Loucy (cell line): ENCODE data around the gene COL21A1.

Experiments used
- H2AFZ ChIP-seq: fragments of 200-600 bp; sonication (generic); 2 replicates; pipeline ENCODE4 v1.6.0; 2016; ENCODE audit warnings: antibody characterized with exemption, mild to moderate bottlenecking, low read length, moderate library complexity
- H3F3A ChIP-seq: fragments of 200-600 bp; 2 replicates; pipeline ENCODE4 v1.6.0; 2016; ENCODE audit warnings: antibody characterized with exemption, low read depth, mild to moderate bottlenecking
- H3K27me3 ChIP-seq: fragments of 200-600 bp; sonication (generic); 2 replicates; pipeline ENCODE4 v1.6.1; 2014; ENCODE audit warnings: low read length, mild to moderate bottlenecking; ENCODE audit not compliant: insufficient read depth, poor library complexity, severe bottlenecking
- H3K36me3 ChIP-seq: fragments of 200-600 bp; sonication (generic); 2 replicates; pipeline ENCODE4 v1.6.1; 2016; ENCODE audit warnings: low read length; ENCODE audit not compliant: insufficient read depth
- H3K4me1 ChIP-seq: fragments of 200-600 bp; sonication (generic); 2 replicates; pipeline ENCODE4 v1.5.1; 2014; ENCODE audit warnings: low read length, mild to moderate bottlenecking; ENCODE audit not compliant: insufficient read depth, poor library complexity, severe bottlenecking
- H3K4me2 ChIP-seq: fragments of 200-600 bp; sonication (generic); 2 replicates; pipeline ENCODE4 v1.6.0; 2014; ENCODE audit warnings: antibody characterized with exemption, low read length, low read depth, mild to moderate bottlenecking; ENCODE audit not compliant: poor library complexity, severe bottlenecking
- H3K4me3 ChIP-seq: fragments of 200-600 bp; sonication (generic); 2 replicates; pipeline ENCODE4 v1.5.1; 2014; ENCODE audit warnings: low read length, mild to moderate bottlenecking, mixed read lengths; ENCODE audit not compliant: poor library complexity, severe bottlenecking
- H3K79me2 ChIP-seq: fragments of 200-600 bp; sonication (generic); 2 replicates; pipeline ENCODE4 v1.6.1; 2014; ENCODE audit warnings: low read length; ENCODE audit not compliant: insufficient read depth
- H3K9ac ChIP-seq: fragments of 200-600 bp; sonication (generic); 2 replicates; pipeline ENCODE4 v1.6.0; 2014; ENCODE audit warnings: mild to moderate bottlenecking, low read depth, low read length, moderate library complexity; ENCODE audit not compliant: poor library complexity, severe bottlenecking
- H3K9me2 ChIP-seq: fragments of 200-600 bp; sonication (generic); replicated peaks from 2 replicates; pipeline ENCODE4 v1.6.1; 2016; ENCODE audit warnings: low read depth, low read length, mixed read lengths
- H3K9me3 ChIP-seq: fragments of 200-600 bp; sonication (generic); 2 replicates; pipeline ENCODE4 v1.6.1; 2014; ENCODE audit warnings: mild to moderate bottlenecking, antibody characterized with exemption, low read length, low read depth; ENCODE audit not compliant: insufficient read depth
- H4K20me1 ChIP-seq: fragments of 200-600 bp; sonication (generic); 2 replicates; pipeline ENCODE4 v1.6.0; 2014; ENCODE audit warnings: antibody characterized with exemption, low read length, mild to moderate bottlenecking; ENCODE audit not compliant: insufficient read depth, poor library complexity, severe bottlenecking
- EZH2phosphoT487 ChIP-seq: fragments of 200-600 bp; IDR thresholded peaks from 2 replicates; pipeline ENCODE4 v1.6.1; 2018; ENCODE audit warnings: antibody characterized with exemption, mild to moderate bottlenecking, moderate library complexity, borderline replicate concordance
- TF ChIP-seq, protein P1 (sequence below): fragments of 200-600 bp; sonication (generic); conservative IDR thresholded peaks from 2 replicates; pipeline ENCODE4 v1.5.1; 2014; ENCODE audit warnings: mild to moderate bottlenecking, antibody characterized with exemption, low read length

Gene COL21A1

DNA sequence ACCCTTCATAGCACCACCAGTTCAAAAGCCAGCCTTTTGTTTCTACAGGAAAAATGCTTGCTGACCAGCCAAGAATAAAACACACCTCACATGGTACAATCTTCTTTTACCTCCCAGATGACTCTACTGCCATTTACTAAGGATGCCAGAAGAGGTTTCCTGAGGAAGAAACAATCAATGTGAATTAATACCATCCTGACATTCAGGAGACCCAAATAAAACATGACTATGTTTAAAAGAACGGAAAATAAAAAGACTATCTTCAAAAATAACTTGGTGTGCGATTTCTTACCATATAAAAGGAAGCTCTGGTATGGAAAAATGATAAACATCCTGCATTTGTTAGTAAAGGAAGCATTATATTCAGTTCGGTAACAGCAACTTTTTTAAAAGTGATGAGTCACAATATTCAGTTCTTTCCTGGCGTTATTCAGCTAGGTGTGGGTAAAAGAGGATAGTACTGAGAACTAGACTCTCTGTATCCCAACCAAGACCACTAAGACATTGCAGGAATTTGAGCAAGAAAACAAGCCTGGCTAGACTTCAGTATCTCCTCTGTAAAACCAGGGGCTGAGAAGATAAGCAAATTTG is 16.3 kb downstream of the COL21A1 start:
- no peak for TF ChIP-seq EZH2phosphoT487
- TF ChIP-seq, protein P1, sequence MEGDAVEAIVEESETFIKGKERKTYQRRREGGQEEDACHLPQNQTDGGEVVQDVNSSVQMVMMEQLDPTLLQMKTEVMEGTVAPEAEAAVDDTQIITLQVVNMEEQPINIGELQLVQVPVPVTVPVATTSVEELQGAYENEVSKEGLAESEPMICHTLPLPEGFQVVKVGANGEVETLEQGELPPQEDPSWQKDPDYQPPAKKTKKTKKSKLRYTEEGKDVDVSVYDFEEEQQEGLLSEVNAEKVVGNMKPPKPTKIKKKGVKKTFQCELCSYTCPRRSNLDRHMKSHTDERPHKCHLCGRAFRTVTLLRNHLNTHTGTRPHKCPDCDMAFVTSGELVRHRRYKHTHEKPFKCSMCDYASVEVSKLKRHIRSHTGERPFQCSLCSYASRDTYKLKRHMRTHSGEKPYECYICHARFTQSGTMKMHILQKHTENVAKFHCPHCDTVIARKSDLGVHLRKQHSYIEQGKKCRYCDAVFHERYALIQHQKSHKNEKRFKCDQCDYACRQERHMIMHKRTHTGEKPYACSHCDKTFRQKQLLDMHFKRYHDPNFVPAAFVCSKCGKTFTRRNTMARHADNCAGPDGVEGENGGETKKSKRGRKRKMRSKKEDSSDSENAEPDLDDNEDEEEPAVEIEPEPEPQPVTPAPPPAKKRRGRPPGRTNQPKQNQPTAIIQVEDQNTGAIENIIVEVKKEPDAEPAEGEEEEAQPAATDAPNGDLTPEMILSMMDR = no peak
- Histone ChIP-seq H3K9me2 (no peaks in the 10 kb centered on the region), H3K4me3 (no peak overlapping the region), H3K9me3 (no peaks in the 10 kb centered on the region), H3K36me3 (no peaks in the 10 kb centered on the region), H3F3A (no peaks in the 10 kb centered on the region), H3K79me2 (no peaks in the 10 kb centered on the region), H3K4me1 (peaks cover 35% of the 10 kb centered on the region), H4K20me1 (no peaks in the 10 kb centered on the region), H3K27me3 (no peaks in the 10 kb centered on the region), H2AFZ (no peak overlapping the region; the same call in 1 of the 2 replicates), H3K9ac (no peak overlapping the region), H3K4me2 (no peak overlapping the region)

DNA sequence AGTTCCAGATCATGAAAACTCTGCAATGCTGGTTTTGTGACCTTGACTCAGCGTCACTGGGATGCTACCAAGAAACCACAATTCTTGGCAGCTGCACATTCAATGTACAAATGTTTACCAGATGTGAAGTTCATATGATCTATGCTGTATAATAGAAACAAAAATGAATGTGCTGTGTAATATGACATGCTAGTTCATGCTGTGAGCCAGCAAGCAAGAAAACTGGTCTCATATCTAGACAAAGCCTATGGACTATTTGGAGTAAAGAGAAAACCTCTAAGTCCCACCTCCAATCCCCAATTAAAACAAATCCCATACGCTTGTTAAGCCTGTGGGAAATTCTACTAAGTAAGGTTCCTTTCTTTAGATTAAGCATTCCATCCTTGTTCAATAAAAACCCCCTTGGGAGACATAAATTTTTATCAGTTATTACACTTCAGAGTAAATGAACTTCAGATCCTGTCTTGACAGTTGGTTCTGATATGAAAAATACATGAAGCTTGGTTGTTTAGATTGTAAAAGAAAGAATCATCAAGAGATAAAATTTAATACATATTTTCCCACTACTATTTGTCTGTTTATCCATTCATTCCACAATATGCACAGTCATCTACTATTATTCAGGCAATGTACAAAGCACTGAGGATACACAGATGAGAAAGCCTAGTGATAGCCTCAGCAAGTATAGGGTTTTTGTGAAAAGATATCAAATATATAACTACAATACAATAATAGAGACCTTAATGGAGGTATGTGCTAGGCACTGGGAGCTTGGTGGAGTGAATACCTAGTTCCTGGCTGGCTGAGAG is 20.1 kb downstream of the COL21A1 start:
- Histone ChIP-seq H3F3A (no peaks in the 10 kb centered on the region), H3K27me3 (no peaks in the 10 kb centered on the region), H3K4me2 (no peak overlapping the region), H3K4me3 (no peak overlapping the region), H4K20me1 (no peaks in the 10 kb centered on the region), H3K79me2 (no peaks in the 10 kb centered on the region), H3K4me1 (peaks cover 25% of the 10 kb centered on the region), H3K9me3 (no peaks in the 10 kb centered on the region), H3K36me3 (no peaks in the 10 kb centered on the region), H3K9me2 (no peaks in the 10 kb centered on the region), H2AFZ (no peak overlapping the region), H3K9ac (no peak overlapping the region)
- TF ChIP-seq, protein P1 = no peak

DNA sequence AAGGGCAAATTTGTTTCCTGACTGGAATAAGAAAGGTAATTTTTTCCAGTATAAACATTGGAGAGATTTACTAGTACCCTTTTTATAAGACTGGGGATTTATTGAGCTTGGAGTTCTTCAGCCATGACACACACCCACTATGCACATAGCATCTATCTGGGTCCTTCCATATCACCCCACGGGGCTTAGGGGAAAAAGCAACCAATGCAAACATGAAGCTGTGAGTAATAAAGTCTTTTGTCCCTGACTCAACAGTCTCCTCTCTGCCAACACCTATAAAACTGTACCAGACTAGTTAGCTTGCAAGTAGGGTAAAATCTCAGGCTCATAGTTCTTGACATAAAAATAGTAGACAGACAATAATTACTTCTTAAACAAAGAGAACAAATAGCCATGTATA is 23.4 kb downstream of the COL21A1 start:
- Histone ChIP-seq H3K27me3 (no peaks in the 10 kb centered on the region), H3K4me1 (peaks cover 19% of the 10 kb centered on the region), H3K9me3 (no peaks in the 10 kb centered on the region), H3K9ac (no peak overlapping the region), H3K4me3 (no peak overlapping the region), H3K9me2 (no peaks in the 10 kb centered on the region), H3F3A (no peaks in the 10 kb centered on the region), H2AFZ (no peak overlapping the region), H4K20me1 (no peaks in the 10 kb centered on the region), H3K79me2 (no peaks in the 10 kb centered on the region), H3K4me2 (no peak overlapping the region), H3K36me3 (no peaks in the 10 kb centered on the region)
- TF ChIP-seq, protein P1 = no peak
- no peak for TF ChIP-seq EZH2phosphoT487
